Measurements from ENCODE around the gene SETX. TPM values are rescaled to one million over a fixed set of nuclear protein-coding genes. Genes with fewer than 3 reads are reported as not detected.

Gene SETX
- polyA plus RNA-seq, 1 experiment, result 31.5 TPM

DNA sequence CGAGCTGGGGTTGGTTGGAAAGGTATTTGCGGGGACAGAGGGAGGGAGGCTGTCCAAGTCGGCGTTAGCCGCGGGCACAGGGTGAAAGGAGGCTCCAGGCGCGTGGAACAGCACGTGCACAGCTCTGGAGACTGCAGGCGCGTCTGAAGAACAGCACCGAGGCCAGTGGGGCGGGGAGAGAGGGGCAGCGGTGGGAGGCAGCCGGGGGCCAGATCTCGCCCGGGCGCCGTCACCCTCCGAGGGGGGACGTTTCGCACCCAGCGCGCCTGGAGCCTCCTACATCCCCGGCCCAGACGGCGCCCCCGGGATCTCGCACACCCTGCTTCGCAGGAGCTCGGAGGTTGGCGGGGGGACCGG, 113.3 kb downstream of the SETX start:
- ChIA-PET CTCF (interaction anchor here (1.0 kb wide), 1 partner anchor 72 kb away, joined by 3 read pairs; no protein-coding TSS in a partner anchor), POLR2A (interaction anchor here (0.6 kb wide), 1 partner anchor 640 kb away, joined by 3 read pairs; no protein-coding TSS in a partner anchor)
- DNase-seq (ENCODE audit: low read depth, low spot score), result no peak
- no peak overlapping the region for H3K27ac ChIP-seq (ENCODE audit: low read depth, low read length)
- H3K9me3 ChIP-seq (ENCODE audit: control insufficient read depth, insufficient read depth, low read length), result no peaks in the 10 kb centered on the region; the same call in 1 of the 2 replicates
- TF ChIP-seq, protein P1, sequence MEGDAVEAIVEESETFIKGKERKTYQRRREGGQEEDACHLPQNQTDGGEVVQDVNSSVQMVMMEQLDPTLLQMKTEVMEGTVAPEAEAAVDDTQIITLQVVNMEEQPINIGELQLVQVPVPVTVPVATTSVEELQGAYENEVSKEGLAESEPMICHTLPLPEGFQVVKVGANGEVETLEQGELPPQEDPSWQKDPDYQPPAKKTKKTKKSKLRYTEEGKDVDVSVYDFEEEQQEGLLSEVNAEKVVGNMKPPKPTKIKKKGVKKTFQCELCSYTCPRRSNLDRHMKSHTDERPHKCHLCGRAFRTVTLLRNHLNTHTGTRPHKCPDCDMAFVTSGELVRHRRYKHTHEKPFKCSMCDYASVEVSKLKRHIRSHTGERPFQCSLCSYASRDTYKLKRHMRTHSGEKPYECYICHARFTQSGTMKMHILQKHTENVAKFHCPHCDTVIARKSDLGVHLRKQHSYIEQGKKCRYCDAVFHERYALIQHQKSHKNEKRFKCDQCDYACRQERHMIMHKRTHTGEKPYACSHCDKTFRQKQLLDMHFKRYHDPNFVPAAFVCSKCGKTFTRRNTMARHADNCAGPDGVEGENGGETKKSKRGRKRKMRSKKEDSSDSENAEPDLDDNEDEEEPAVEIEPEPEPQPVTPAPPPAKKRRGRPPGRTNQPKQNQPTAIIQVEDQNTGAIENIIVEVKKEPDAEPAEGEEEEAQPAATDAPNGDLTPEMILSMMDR (IDR thresholded peaks at IDR 0.05; ENCODE audit: low read depth, low read length), result no peak
- peaks cover 52% of the 10 kb centered on the region for H3K27me3 ChIP-seq (ENCODE audit: control insufficient read depth, insufficient read depth, low read length)
- peak overlapping the region; percentile 62 for H3K4me3 ChIP-seq (ENCODE audit: low read depth, low read length)

GRCh38 chr9:132240841-132241482, 113.8 kb downstream of the SETX start:
- ChIA-PET POLR2A (interaction anchor here (0.5 to 0.6 kb wide), 2 partner anchors 194 to 640 kb away, joined by 3 read pairs; no protein-coding TSS in a partner anchor), CTCF (interaction anchor here (1.0 to 9.1 kb wide), 2 partner anchors 72 to 479 kb away, joined by 3 to 154 read pairs; no protein-coding TSS in a partner anchor)
- TF ChIP-seq, protein P1 (IDR thresholded peaks at IDR 0.05; ENCODE audit: low read depth, low read length), result no peak
- Histone ChIP-seq H3K4me3 (ENCODE audit: low read depth, low read length) (peak overlapping the region; percentile 62), H3K27me3 (ENCODE audit: control insufficient read depth, insufficient read depth, low read length) (peaks cover 53% of the 10 kb centered on the region), H3K27ac (ENCODE audit: low read depth, low read length) (no peak overlapping the region), H3K9me3 (ENCODE audit: control insufficient read depth, insufficient read depth, low read length) (no peaks in the 10 kb centered on the region; the same call in 1 of the 2 replicates)
- DNase-seq (ENCODE audit: low read depth, low spot score), result peak; percentile 65

DNA sequence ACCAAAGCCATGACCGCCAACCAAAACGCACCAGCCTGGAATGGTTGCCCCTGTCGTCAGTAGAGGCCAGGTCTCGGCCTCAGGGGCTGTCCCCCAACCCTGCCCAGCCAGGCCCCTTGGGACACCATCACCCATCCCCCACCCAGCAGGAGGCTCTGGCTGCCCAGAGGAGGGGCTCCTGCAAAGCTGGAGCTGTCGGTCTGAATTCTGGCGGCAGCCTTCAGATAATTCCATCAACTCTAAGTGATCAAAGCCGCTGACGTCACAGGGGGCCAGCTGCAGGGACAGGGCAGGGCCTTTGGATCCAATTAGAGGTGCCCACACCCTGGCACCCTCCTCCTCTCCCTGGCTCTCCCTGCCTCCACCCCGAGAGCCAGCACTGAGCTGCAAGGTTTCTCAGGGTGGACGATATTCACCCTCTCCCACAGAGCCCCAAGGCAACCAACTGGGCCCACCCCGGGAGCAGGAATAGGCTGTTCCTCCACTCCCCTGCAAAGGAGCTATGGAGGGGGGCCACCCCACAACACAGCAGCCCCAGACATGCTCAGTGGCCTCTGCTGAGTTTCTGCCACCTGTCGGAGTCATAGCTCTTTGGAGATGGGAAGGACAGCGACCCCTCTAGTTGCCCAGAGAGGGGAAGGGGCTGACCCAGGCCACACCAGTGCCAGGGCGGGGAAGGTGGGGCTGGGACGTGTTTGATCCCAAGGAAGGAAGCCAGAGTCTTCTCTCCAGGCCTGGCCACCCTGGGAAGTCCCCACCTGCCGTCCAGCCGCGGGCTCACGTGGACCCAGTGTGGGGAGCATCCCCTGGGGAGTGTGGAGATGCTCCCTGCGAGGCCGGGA, 114.6 kb downstream of the SETX start:
- DNase-seq (ENCODE audit: low read depth, low spot score), result no peak
- Histone ChIP-seq H3K9me3 (ENCODE audit: control insufficient read depth, insufficient read depth, low read length) (no peaks in the 10 kb centered on the region; the same call in 1 of the 2 replicates), H3K27ac (ENCODE audit: low read depth, low read length) (no peak overlapping the region), H3K27me3 (ENCODE audit: control insufficient read depth, insufficient read depth, low read length) (peaks cover 53% of the 10 kb centered on the region), H3K4me3 (ENCODE audit: low read depth, low read length) (no peak overlapping the region; the same call in 1 of the 2 replicates)
- TF ChIP-seq, protein P1 (IDR thresholded peaks at IDR 0.05; ENCODE audit: low read depth, low read length), result no peak
- POLR2A ChIA-PET, result no interaction called here
- CTCF ChIA-PET, result interaction anchor here (0.7 to 9.1 kb wide), 2 partner anchors 126 to 478 kb away, joined by 3 to 154 read pairs; no protein-coding TSS in a partner anchor

DNA sequence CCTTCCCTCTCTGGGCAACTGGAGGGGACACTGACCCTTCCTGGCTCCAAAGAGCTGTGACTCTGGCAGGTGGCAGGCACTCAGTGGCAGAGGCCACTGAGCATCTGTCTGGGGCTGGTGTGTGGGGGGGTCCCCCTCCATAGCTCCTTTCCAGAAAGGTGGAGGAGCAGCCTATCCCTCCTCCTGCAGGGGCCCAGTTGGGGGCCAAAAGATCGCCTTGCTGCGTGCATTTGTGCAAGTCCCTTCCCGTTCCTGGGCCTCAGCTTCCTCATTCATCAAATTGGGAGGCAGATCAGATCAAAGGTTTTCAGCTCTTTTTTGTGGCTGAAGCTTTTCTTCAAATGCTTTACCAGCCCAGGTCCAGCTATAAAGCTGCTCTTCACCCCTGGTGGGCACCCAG, 115.3 kb downstream of the SETX start:
- Histone ChIP-seq H3K4me3 (ENCODE audit: low read depth, low read length) (no peak overlapping the region), H3K27ac (ENCODE audit: low read depth, low read length) (no peak overlapping the region), H3K9me3 (ENCODE audit: control insufficient read depth, insufficient read depth, low read length) (no peaks in the 10 kb centered on the region; the same call in 1 of the 2 replicates), H3K27me3 (ENCODE audit: control insufficient read depth, insufficient read depth, low read length) (peaks cover 59% of the 10 kb centered on the region)
- DNase-seq (ENCODE audit: low read depth, low spot score), result no peak
- TF ChIP-seq, protein P1 (IDR thresholded peaks at IDR 0.05; ENCODE audit: low read depth, low read length), result no peak
- ChIA-PET POLR2A (no interaction called here), CTCF (interaction anchor here (0.7 to 9.1 kb wide), 3 partner anchors 69 to 478 kb away, joined by 3 to 154 read pairs (median 60); no protein-coding TSS in a partner anchor)

All from AG04450 (cell line).